Vagina (tissue), 2 donors: Measurements from ENCODE around the gene SPOCK2. TPM values are rescaled to one million over a fixed set of nuclear protein-coding genes. Genes with fewer than 3 reads are reported as not detected.

Source experiments
- DNase-seq, 2 donors: peaks; one replicate each; pipeline ENCODE4 v3.0.0-alpha.2; 2017; ENCODE audit errors: extremely low spot score in 2 of 2
- H3K27ac ChIP-seq: fragments of 200-600 bp; sonication (generic); one replicate; pipeline ENCODE4 v1.5.1; 2019
- H3K27me3 ChIP-seq: fragments of 200-600 bp; sonication (generic); one replicate; pipeline ENCODE4 v1.5.1; 2019
- H3K36me3 ChIP-seq, 2 donors: fragments of 200-600 bp; sonication (generic); one replicate each; pipeline ENCODE4 v1.5.1; 2017 to 2019
- H3K4me1 ChIP-seq: fragments of 200-600 bp; sonication (generic); one replicate; pipeline ENCODE4 v1.5.1; 2019
- H3K4me3 ChIP-seq, 2 donors: fragments of 200-600 bp; sonication (generic); 1 replicate in 1 of 2; 2 replicates in 1 of 2; pipeline ENCODE4 v1.5.1; 2016 to 2019
- H3K9me3 ChIP-seq: fragments of 200-600 bp; sonication (generic); one replicate; pipeline ENCODE4 v1.5.1; 2019
- POLR2A ChIP-seq, 2 donors: fragments of 450-650 bp; IDR thresholded peaks; one replicate each; pipeline ENCODE4 v1.6.1; 2017; ENCODE audit warnings: antibody characterized with exemption in 2 of 2, mild to moderate bottlenecking in 2 of 2, moderate library complexity in 2 of 2
- POLR2AphosphoS5 ChIP-seq, 2 donors: sonication (generic); formaldehyde crosslinking; IDR thresholded peaks; one replicate each; pipeline ENCODE4 v1.9.0; 2017; ENCODE audit warnings: antibody characterized with exemption in 2 of 2, mild to moderate bottlenecking in 2 of 2, low read depth in 1 of 2; ENCODE audit not compliant: insufficient read depth in 1 of 2
- intact Hi-C: fragments of 100-400 bp; cut with DNase I; formaldehyde crosslinking; loops from one replicate; pipeline ENCODE4 v1.15.1; 2023
- total RNA-seq: library from RNA; depleted of rRNA; stranded (reverse); fragments of >200 nt; gene quantifications from one replicate; pipeline ENCODE4 v1.2.3, GENCODE V29; 2016
- TF ChIP-seq, protein P1 (sequence below), 3 experiments: fragments of 450-650 bp in 2 of 3; fragments of 200-600 bp in 1 of 3; sonication (generic) in 1 of 3; IDR thresholded peaks; one replicate each; pipeline ENCODE4 v1.5.1; 2017 to 2019; ENCODE audit warnings: antibody characterized with exemption in 3 of 3, mild to moderate bottlenecking in 2 of 3, moderate library complexity in 2 of 3

Gene SPOCK2
- total RNA-seq, 1 donor from 2014 or later: 46.9 TPM

DNA sequence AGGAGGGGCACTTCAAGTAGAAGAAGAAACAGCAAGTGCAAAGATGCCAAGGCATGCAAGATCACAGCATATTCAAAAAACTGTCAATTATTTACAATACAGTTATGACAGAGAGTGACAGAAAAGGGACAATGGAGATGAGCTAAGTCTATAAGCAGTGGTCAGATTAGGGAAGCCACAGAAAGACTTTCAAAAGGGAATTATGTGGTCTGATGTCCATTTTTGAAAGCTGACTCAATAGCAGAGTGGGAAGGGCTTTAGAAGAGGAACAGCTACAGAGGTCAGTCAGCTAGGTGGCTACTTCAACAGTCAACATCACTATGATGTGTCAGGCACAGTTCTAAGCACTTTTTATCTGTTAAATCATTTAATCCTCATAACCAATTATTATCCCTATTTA lies 45.2 kb upstream of the SPOCK2 start:
- TF ChIP-seq, protein P1, sequence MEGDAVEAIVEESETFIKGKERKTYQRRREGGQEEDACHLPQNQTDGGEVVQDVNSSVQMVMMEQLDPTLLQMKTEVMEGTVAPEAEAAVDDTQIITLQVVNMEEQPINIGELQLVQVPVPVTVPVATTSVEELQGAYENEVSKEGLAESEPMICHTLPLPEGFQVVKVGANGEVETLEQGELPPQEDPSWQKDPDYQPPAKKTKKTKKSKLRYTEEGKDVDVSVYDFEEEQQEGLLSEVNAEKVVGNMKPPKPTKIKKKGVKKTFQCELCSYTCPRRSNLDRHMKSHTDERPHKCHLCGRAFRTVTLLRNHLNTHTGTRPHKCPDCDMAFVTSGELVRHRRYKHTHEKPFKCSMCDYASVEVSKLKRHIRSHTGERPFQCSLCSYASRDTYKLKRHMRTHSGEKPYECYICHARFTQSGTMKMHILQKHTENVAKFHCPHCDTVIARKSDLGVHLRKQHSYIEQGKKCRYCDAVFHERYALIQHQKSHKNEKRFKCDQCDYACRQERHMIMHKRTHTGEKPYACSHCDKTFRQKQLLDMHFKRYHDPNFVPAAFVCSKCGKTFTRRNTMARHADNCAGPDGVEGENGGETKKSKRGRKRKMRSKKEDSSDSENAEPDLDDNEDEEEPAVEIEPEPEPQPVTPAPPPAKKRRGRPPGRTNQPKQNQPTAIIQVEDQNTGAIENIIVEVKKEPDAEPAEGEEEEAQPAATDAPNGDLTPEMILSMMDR (IDR thresholded peaks at IDR 0.05): no peak
- TF ChIP-seq POLR2AphosphoS5 (IDR thresholded peaks at IDR 0.05; ENCODE audit: insufficient read depth in 1 of 2, low read depth in 1 of 2) (no peak), POLR2A (IDR thresholded peaks at IDR 0.05) (no peak)

DNA sequence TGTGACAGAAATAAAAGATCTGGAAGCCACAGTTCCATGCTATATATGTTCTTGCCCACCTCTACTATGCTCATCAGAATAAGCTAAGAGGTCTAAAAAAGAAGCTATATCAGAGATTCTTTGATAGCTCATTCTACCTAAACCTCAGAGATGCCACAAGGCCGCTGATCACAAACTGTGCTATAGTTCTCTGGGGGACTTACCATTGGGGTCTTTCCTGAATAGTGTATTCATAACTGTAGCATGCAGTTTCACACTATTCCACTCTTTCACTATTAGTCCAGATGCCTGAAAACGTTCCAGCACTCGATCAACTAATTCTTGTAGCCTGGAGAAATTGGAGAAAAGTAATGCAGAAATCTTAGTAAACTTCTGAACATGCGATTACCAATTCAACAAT lies 44.5 kb upstream of the SPOCK2 start:
- Histone ChIP-seq H3K27me3 (no peaks in the 10 kb centered on the region), H3K36me3 (peaks cover 0 to 18% of the 10 kb centered on the region in 2 donors), H3K4me3 (no peak overlapping the region), H3K27ac (no peak overlapping the region), H3K9me3 (no peaks in the 10 kb centered on the region), H3K4me1 (no peaks in the 10 kb centered on the region)
- intact Hi-C loops: loop anchor here (10.0 kb wide), 1 partner anchor 72 kb away; no protein-coding TSS in a partner anchor
- TF ChIP-seq POLR2A (IDR thresholded peaks at IDR 0.05): no peak
- no peak for TF ChIP-seq POLR2AphosphoS5 (IDR thresholded peaks at IDR 0.05; ENCODE audit: insufficient read depth in 1 of 2, low read depth in 1 of 2)
- TF ChIP-seq, protein P1 (IDR thresholded peaks at IDR 0.05): no peak
- no peak for DNase-seq

More for the DNA sequence above, 45.2 kb upstream of the SPOCK2 start:
- no peaks in the 10 kb centered on the region for H3K27me3 ChIP-seq
- H3K9me3 ChIP-seq: no peaks in the 10 kb centered on the region
- no peak for DNase-seq
- no peak overlapping the region for H3K4me3 ChIP-seq
- intact Hi-C loops: loop anchor here (10.0 kb wide), 1 partner anchor 71 kb away; no protein-coding TSS in a partner anchor
- H3K4me1 ChIP-seq: no peaks in the 10 kb centered on the region
- no peak overlapping the region for H3K27ac ChIP-seq
- H3K36me3 ChIP-seq: peaks cover 0 to 18% of the 10 kb centered on the region in 2 donors

DNA sequence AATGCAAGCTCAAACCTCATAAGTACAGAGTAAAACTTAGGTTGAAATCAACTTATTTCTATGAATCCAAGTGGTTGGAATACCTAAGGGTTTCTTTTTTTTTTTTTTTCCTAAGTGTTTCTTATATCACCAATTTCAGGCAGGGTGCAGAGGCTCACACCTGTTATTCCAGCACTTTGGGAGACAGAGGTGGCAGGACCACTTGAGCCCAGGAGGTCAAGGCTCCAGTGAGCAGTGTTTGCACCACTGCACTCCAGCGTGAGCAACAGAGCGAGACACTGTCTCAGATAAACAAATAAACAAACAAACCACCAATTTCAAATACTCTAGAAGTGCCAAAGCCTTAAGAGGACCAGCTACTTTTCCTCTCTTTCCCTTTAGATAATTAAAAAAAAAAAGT lies 39.2 kb upstream of the SPOCK2 start:
- no peak overlapping the region for H3K4me3 ChIP-seq
- TF ChIP-seq POLR2AphosphoS5 (IDR thresholded peaks at IDR 0.05; ENCODE audit: insufficient read depth in 1 of 2, low read depth in 1 of 2) (no peak), POLR2A (IDR thresholded peaks at IDR 0.05) (no peak)
- TF ChIP-seq, protein P1 (IDR thresholded peaks at IDR 0.05): no peak
- no peak for DNase-seq
- no peak overlapping the region for H3K27ac ChIP-seq
- H3K36me3 ChIP-seq: peaks cover 0 to 4% of the 10 kb centered on the region in 2 donors
- no peaks in the 10 kb centered on the region for H3K9me3 ChIP-seq
- no peaks in the 10 kb centered on the region for H3K4me1 ChIP-seq
- intact Hi-C loops: no loop called here
- no peaks in the 10 kb centered on the region for H3K27me3 ChIP-seq

DNA sequence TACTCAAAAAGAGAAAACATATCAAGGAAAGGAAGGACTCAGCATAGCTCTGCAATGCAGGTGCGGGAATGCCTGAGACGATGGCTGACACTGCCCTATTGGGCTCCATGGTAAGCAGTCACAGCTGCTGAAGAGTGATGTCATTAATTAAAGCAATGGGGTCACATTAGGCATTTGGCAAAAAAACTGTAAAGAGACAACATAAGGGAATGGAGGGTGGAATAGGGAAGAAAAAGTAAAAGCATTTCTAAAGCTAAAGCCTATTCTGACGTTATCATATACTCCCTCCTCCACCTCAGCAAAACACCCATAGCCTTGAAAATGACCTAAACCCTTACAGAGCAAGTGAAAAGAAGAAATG lies 38.5 kb upstream of the SPOCK2 start:
- Histone ChIP-seq H3K36me3 (peaks cover 0 to 2% of the 10 kb centered on the region in 2 donors), H3K4me3 (no peak overlapping the region), H3K4me1 (no peaks in the 10 kb centered on the region), H3K9me3 (no peaks in the 10 kb centered on the region), H3K27ac (no peak overlapping the region), H3K27me3 (no peaks in the 10 kb centered on the region)
- intact Hi-C loops: no loop called here
- DNase-seq: no peak
- TF ChIP-seq, protein P1 (IDR thresholded peaks at IDR 0.05): no peak
- TF ChIP-seq POLR2AphosphoS5 (IDR thresholded peaks at IDR 0.05; ENCODE audit: insufficient read depth in 1 of 2, low read depth in 1 of 2): no peak
- TF ChIP-seq POLR2A (IDR thresholded peaks at IDR 0.05): no peak

DNA sequence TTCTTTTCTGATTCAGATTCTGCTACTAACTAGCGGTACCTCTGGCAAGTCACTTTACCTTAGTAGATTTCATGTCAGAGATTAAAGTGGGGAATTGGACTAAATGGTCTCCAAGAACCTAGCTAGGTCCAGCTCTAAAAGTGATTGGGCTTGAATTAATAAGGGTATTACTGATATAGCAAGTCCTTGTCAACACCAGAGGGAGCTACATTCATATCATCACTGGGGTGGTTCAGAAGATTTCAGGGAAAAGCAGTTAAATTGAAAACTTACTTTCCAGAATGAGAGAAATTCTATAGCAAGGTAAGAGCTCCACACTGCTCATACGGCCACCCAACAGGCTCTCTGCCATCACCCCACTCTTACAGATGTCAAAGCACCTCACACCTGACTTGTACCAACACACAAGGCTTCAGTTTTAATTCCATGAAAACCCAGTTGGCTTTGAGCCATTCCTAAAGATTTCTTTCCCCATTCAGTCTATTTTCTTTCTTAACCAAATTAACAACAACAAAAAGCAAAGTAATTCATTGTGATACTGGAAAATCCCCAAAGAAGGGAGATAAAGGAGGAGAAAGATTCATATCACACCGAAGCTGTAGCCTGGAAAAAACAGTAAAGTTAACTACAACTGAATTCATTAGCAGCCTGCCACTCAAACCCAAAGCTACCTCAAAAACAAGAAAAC lies 38.0 kb upstream of the SPOCK2 start:
- TF ChIP-seq POLR2AphosphoS5 (IDR thresholded peaks at IDR 0.05; ENCODE audit: insufficient read depth in 1 of 2, low read depth in 1 of 2): no peak
- TF ChIP-seq, protein P1 (IDR thresholded peaks at IDR 0.05): peak in 1 of 3 experiments; percentile 32
- Histone ChIP-seq H3K4me3 (no peak overlapping the region), H3K9me3 (no peaks in the 10 kb centered on the region), H3K27me3 (no peaks in the 10 kb centered on the region), H3K27ac (no peak overlapping the region), H3K4me1 (no peaks in the 10 kb centered on the region), H3K36me3 (no peaks in the 10 kb centered on the region)
- intact Hi-C loops: no loop called here
- no peak for DNase-seq
